ENCODE results near the gene SEC14L6.

The SEC14L6 gene

GRCh38 chr22:30539368-30539767 lies 7.2 kb downstream of the SEC14L6 start:
- TF ChIP-seq EZH2 (IDR thresholded peaks at IDR 0.05; ENCODE audit: borderline replicate concordance, low read length): no peak
- TF ChIP-seq CTCF (IDR thresholded peaks at IDR 0.05; ENCODE audit: low read length): no peak
- H3K4me2 ChIP-seq (ENCODE audit: low read length): no peak overlapping the region

GRCh38 chr22:30538280-30538679 lies 8.3 kb downstream of the SEC14L6 start:
- Histone ChIP-seq H3K4me3 (ENCODE audit: low read depth, low read length, poor library complexity, severe bottlenecking) (no peak overlapping the region), H3K9me3 (ENCODE audit: low read length) (no peaks in the 10 kb centered on the region), H4K20me1 (ENCODE audit: insufficient read depth, low read length) (no peaks in the 10 kb centered on the region), H3K9me2 (ENCODE audit: low read depth, low read length) (no peaks in the 10 kb centered on the region), H3K79me2 (ENCODE audit: insufficient read depth, low read length) (no peaks in the 10 kb centered on the region), H3K27ac (ENCODE audit: low read depth, low read length, poor library complexity, severe bottlenecking) (no peak overlapping the region), H3K9ac (ENCODE audit: low read length) (no peak overlapping the region), H3K4me1 (ENCODE audit: insufficient read depth, low read length, severe bottlenecking) (no peaks in the 10 kb centered on the region), H3F3A (ENCODE audit: insufficient read depth, low read length) (no peaks in the 10 kb centered on the region), H3K4me2 (ENCODE audit: low read length) (no peak overlapping the region), H2AFZ (ENCODE audit: low read length) (no peak overlapping the region), H3K36me3 (ENCODE audit: insufficient read depth, low read length) (no peaks in the 10 kb centered on the region), H3K27me3 (ENCODE audit: insufficient read depth, low read length) (no peaks in the 10 kb centered on the region)
- no peak for TF ChIP-seq EZH2 (IDR thresholded peaks at IDR 0.05; ENCODE audit: borderline replicate concordance, low read length)
- TF ChIP-seq CTCF (IDR thresholded peaks at IDR 0.05; ENCODE audit: low read length): no peak

More at GRCh38 chr22:30539368-30539767, 7.2 kb downstream of the SEC14L6 start:
- Histone ChIP-seq H3K27ac (ENCODE audit: low read depth, low read length, poor library complexity, severe bottlenecking) (no peak overlapping the region), H4K20me1 (ENCODE audit: insufficient read depth, low read length) (no peaks in the 10 kb centered on the region), H3K9ac (ENCODE audit: low read length) (no peak overlapping the region), H3K9me3 (ENCODE audit: low read length) (no peaks in the 10 kb centered on the region), H3K9me2 (ENCODE audit: low read depth, low read length) (no peaks in the 10 kb centered on the region), H3F3A (ENCODE audit: insufficient read depth, low read length) (no peaks in the 10 kb centered on the region), H2AFZ (ENCODE audit: low read length) (no peak overlapping the region), H3K79me2 (ENCODE audit: insufficient read depth, low read length) (no peaks in the 10 kb centered on the region), H3K4me1 (ENCODE audit: insufficient read depth, low read length, severe bottlenecking) (no peaks in the 10 kb centered on the region), H3K4me3 (ENCODE audit: low read depth, low read length, poor library complexity, severe bottlenecking) (no peak overlapping the region), H3K27me3 (ENCODE audit: insufficient read depth, low read length) (no peaks in the 10 kb centered on the region), H3K36me3 (ENCODE audit: insufficient read depth, low read length) (no peaks in the 10 kb centered on the region)

- Histone ChIP-seq H3K4me2 (ENCODE audit: low read length) (no peak overlapping the region), H3K9me2 (ENCODE audit: low read depth, low read length) (no peaks in the 10 kb centered on the region), H3K27ac (ENCODE audit: low read depth, low read length, poor library complexity, severe bottlenecking) (no peak overlapping the region), H3K27me3 (ENCODE audit: insufficient read depth, low read length) (no peaks in the 10 kb centered on the region), H3K9ac (ENCODE audit: low read length) (no peak overlapping the region), H2AFZ (ENCODE audit: low read length) (no peak overlapping the region), H3F3A (ENCODE audit: insufficient read depth, low read length) (no peaks in the 10 kb centered on the region), H3K79me2 (ENCODE audit: insufficient read depth, low read length) (no peaks in the 10 kb centered on the region), H3K4me3 (ENCODE audit: low read depth, low read length, poor library complexity, severe bottlenecking) (no peak overlapping the region), H3K9me3 (ENCODE audit: low read length) (no peaks in the 10 kb centered on the region), H3K36me3 (ENCODE audit: insufficient read depth, low read length) (no peaks in the 10 kb centered on the region), H4K20me1 (ENCODE audit: insufficient read depth, low read length) (no peaks in the 10 kb centered on the region), H3K4me1 (ENCODE audit: insufficient read depth, low read length, severe bottlenecking) (no peaks in the 10 kb centered on the region)
- TF ChIP-seq CTCF (IDR thresholded peaks at IDR 0.05; ENCODE audit: low read length) (no peak), EZH2 (IDR thresholded peaks at IDR 0.05; ENCODE audit: borderline replicate concordance, low read length) (no peak)
Observed at GRCh38 chr22:30537083-30537731, 9.3 kb downstream of the SEC14L6 start.
